Endothelial cell of umbilical vein (primary cell): ENCODE data around the gene COMMD7.

Source experiments
- POLR2A ChIP-seq: IDR thresholded peaks from 2 replicates; pipeline ENCODE4 v1.6.1; 2012; ENCODE audit warnings: low read depth, mild to moderate bottlenecking, control low read depth, low read length
- TF ChIP-seq, protein P1 (sequence below), 2 donors: IDR thresholded peaks; 1 replicate in 1 of 2; 2 replicates in 1 of 2; pipeline ENCODE4 v1.5.1; 2011; ENCODE audit warnings: low read length in 2 of 2, mild to moderate bottlenecking in 2 of 2, moderate library complexity in 2 of 2, control low read depth in 1 of 2, inconsistent platforms in 1 of 2, low read depth in 1 of 2; ENCODE audit not compliant: insufficient read depth in 1 of 2; ENCODE audit errors: extremely low read depth in 1 of 2

DNA sequence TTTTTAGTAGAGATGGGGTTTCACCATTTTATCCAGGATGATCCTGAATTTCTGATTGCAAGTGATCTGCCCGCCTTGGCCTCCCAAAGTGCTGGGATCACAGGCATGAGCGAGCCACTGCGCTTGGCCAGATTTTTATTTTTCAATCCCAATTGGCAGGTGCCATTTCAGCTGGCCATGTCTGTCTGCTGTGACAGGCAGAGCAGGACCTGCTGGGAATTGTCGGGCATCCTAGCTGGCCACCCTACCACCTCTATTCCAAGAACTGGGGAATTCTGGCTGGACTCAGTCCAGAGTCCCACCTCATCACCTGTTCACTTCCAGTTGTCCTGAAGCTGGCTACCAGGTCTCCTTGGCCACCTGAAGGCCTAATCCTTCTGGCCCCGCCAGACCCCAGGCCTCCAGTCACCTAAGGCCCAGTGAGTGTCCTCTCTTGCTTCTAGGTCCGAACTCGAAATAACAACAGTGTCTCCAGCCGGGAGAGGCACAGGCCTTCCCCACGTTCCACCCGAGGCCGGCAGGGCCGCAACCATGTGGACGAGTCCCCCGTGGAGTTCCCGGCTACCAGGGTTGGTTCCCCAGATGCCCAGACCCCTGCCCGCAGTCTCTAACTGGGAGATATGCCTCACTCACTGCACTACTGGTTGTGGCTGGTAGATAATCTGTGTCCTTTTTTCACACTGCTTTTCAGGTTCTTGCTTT lies 42.9 kb upstream of the COMMD7 start:
- TF ChIP-seq POLR2A, result no peak
- TF ChIP-seq, protein P1, sequence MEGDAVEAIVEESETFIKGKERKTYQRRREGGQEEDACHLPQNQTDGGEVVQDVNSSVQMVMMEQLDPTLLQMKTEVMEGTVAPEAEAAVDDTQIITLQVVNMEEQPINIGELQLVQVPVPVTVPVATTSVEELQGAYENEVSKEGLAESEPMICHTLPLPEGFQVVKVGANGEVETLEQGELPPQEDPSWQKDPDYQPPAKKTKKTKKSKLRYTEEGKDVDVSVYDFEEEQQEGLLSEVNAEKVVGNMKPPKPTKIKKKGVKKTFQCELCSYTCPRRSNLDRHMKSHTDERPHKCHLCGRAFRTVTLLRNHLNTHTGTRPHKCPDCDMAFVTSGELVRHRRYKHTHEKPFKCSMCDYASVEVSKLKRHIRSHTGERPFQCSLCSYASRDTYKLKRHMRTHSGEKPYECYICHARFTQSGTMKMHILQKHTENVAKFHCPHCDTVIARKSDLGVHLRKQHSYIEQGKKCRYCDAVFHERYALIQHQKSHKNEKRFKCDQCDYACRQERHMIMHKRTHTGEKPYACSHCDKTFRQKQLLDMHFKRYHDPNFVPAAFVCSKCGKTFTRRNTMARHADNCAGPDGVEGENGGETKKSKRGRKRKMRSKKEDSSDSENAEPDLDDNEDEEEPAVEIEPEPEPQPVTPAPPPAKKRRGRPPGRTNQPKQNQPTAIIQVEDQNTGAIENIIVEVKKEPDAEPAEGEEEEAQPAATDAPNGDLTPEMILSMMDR (IDR thresholded peaks at IDR 0.05; ENCODE audit: extremely low read depth in 1 of 2, insufficient read depth in 1 of 2, low read depth in 1 of 2, low read length in 2 of 2), result no peak
